NCI-H2107 treated with DMSO at 0.1 percent for 48 hours (cell line): Measurements from ENCODE around the gene OTUD7B.

Experiments
- DNase-seq: peaks from one replicate; lab custom pipeline; 2025; ENCODE audit not compliant: unreplicated experiment; lab: John Stamatoyannopoulos, UW

Gene OTUD7B

DNA sequence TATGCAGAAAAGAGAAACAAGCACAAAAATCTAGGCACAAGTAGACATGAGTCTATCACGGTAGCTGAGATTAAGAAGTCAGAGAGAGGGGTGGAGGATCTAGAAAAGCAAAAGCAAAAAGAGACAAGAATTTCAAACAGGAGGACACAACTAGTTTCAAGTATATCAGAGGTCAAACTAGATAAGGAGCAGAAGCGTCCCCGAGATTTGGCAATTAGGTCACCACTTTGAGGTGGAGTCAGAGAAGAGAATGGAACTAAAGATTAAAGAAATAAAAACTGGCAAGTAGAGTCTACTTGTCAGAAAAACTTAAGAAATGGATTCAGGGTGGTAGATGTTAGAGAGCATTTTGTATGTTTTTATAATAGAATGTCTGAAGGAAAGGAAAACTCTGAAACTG is 85.2 kb downstream of the OTUD7B start:
- no peak for DNase-seq

GRCh38 chr1:149923626-149924025 is 86.9 kb downstream of the OTUD7B start:
- DNase-seq = no peak

DNA sequence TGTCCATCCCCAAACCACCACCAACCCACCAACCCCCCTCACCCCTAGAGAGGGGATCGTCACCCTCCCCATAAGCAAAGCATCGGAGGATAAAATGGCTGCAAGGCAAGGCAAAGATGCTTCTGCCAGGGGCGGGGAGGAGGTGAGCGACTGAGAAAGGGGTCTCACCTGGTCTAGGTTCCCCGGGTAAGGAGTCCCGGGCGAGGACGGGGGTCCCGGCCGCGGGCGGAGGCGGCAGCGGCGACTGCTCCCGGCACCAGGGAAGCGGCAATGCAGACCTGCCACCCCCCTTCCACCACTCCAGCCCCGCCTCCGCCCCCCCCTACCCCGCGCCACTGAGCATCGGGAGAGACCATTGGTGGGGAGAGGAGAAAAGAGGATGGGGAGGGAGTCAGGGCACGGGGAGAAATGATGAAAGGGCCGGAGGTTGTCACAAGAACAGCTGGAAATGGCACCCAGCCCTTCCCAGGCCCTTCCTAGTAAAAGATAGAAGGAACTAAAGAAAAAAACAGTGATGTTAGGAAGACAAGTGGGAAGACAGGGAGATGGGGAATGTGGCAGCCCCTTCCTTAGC is 92.9 kb downstream of the OTUD7B start, which contains the start of gene SV2A:
Gene SV2A, minus strand, starts transcription at position 274 of the 574 bp plus-strand sequence. CDS start 4,004 bp downstream, outside the sequence.
- DNase-seq = peak; percentile 80

DNA sequence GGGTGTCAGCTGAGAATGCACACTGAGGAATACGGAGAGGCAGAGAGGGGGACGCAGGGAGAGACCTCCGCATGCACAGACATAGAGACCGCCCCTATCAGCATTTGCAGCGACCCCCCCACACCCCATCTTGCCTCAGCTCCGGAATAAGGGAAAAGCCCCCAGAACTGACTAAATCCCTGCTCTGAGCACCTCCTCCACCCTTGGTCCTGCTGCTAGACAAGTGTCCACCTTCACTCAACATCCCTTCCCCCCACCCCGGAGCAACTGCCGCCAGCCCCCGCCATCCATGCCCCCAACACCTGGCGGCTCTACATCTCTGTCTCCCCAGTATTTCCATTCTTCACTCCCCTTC is 93.7 kb downstream of the OTUD7B start:
- no peak for DNase-seq

DNA sequence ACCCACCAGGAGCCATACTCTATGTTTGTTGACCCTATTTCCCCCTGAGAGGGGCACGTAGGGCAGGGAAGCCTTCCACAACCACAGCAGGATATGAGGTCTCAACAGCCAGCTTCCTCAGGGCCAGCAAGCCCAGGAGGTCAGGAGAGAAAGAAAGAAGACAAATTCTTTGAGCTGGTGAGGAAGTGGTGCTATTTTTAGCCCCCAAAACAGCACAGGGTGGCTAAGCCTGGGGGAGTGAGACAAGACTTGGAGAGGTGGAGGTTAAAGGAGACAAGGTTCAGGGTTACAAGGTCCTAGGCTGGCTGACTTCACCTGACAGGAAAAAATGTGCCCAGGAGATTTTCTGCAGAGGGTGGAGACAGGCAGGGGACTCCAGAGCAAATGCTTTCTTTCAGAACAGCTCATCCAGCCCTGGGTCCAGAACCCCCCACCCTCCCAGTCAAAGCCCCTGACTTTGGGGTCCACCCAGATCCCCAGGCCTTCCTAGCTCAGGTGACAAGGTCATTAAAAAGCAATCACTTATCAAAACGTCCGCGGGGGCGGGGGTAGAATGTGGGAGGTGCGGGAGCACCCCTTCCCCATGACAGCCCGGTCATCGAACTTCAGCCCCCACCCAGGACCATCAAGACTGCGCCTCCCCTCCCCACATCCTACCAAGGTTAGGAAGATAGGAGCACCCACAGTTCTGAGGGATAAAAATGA is 94.2 kb downstream of the OTUD7B start:
- DNase-seq = no peak

DNA sequence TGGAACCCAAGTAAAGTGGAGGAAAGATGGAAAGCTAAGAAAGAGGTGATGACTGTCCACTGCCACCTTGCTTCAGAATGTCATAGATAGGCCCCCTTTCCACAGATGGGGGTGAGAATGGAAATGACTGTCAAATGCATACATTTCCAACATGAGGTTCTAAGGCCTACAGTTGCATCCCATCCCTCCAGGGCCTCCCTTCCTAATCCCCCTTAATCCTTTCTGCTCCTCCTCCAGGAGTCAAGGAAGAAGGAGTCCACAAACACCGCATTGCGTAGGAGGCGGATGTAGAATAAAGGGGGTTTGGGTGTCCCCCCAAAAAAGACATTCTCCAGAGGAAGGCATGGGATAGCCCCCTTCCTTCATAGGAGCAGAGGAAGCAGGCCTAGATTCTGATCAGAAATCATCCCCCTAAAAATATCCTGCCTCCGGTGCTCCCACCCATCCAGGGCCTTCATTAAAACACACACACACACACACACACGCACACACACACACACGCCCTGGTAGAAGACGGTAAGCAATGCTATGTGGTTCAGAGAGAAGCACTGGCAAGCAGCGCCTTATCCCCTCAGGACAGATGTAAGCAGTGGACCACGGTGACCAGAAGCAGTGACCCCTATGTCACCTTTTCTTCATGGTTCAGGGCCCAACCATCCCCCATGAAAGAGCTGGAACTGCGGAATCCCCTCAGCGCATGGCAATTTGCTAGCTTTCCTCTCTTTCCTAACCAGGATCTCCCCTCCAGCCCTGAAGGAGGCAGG is 94.9 kb downstream of the OTUD7B start:
- no peak for DNase-seq

- DNase-seq = no peak
Observed at GRCh38 chr1:149914545-149914944, 96.0 kb downstream of the OTUD7B start.

DNA sequence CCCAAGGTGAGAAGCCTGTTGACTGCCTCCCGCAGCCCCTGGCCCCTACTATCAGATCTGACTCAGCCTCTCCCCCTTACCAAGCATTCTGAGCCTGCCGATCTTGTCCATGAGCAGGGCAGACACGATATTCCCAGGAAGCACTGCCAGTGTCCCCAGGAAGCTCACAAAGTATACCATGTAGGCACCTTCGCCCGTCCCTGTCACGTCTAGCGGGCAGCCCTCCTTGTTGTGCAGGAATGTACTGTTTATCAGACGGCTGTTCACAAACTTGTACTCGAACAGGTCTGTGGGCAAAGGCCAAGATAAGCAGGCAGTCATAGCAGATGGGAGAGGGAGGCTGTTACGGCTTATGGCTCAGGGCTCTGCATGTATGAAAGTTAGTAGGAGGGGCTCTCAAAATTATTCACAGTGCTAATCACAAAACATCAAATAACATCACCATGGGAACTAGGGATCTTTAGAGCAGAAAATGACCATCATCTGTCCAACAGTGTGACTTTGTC is 103.9 kb downstream of the OTUD7B start:
- no peak for DNase-seq

- DNase-seq = no peak
Observed at GRCh38 chr1:149903836-149904491, 106.6 kb downstream of the OTUD7B start.

- peak; percentile 89 for DNase-seq
Observed at GRCh38 chr1:149899460-149900284, 110.9 kb downstream of the OTUD7B start, which contains the start of gene BOLA1. Gene BOLA1, plus strand, starts transcription at chr1:149899568. Its CDS starts 492 bp downstream, at chr1:149900060.

- no peak for DNase-seq
Observed at GRCh38 chr1:149896575-149896974, 114.0 kb downstream of the OTUD7B start.

- DNase-seq = no peak
Observed at GRCh38 chr1:149888999-149889289, 121.6 kb downstream of the OTUD7B start.

- peak; percentile 94 for DNase-seq
Observed at GRCh38 chr1:149888247-149888998, 122.1 kb downstream of the OTUD7B start.
